ENCODE measurements around the gene CCM2. TPM values are rescaled to one million over a fixed set of nuclear protein-coding genes. Genes with fewer than 3 reads are reported as not detected.

CCM2 gene
- total RNA-seq, 1 donor from 2014 or later: 47.8 TPM

DNA sequence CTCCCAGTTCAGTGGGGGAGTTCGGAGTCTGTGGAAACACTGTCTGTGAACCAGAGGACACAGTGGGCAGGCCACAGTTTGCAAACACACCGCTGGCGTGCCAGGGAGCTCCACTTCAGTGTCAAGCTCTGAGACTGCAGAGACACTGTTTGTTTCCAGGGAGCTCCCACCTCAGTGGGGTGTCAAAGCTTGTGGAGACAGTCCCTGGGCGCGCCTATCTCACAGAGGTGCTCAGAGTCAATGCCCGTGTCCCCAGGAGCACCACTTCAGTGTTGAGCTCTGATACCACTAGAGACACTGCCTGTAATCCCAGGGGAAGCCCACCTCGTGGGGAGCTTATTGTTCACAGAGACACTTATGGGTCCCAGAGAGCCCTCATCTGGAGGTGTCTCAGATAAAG, 25.5 kb upstream of the CCM2 start:
- Mint-ChIP-seq H3K27ac (ENCODE audit: unreplicated experiment) (no peak overlapping the region), H3K27me3 (ENCODE audit: low read depth) (peaks cover 2% of the 10 kb centered on the region), H3K36me3 (ENCODE audit: low read depth) (no peaks in the 10 kb centered on the region), H3K4me1 (ENCODE audit: low read depth) (peaks cover 11% of the 10 kb centered on the region), H3K9me3 (ENCODE audit: low read depth) (no peaks in the 10 kb centered on the region), H3K4me3 (ENCODE audit: unreplicated experiment) (no peak overlapping the region)
- DNase-seq (ENCODE audit: low spot score): no peak
- TF ChIP-seq, protein P1, sequence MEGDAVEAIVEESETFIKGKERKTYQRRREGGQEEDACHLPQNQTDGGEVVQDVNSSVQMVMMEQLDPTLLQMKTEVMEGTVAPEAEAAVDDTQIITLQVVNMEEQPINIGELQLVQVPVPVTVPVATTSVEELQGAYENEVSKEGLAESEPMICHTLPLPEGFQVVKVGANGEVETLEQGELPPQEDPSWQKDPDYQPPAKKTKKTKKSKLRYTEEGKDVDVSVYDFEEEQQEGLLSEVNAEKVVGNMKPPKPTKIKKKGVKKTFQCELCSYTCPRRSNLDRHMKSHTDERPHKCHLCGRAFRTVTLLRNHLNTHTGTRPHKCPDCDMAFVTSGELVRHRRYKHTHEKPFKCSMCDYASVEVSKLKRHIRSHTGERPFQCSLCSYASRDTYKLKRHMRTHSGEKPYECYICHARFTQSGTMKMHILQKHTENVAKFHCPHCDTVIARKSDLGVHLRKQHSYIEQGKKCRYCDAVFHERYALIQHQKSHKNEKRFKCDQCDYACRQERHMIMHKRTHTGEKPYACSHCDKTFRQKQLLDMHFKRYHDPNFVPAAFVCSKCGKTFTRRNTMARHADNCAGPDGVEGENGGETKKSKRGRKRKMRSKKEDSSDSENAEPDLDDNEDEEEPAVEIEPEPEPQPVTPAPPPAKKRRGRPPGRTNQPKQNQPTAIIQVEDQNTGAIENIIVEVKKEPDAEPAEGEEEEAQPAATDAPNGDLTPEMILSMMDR (IDR thresholded peaks at IDR 0.05): no peak

DNA sequence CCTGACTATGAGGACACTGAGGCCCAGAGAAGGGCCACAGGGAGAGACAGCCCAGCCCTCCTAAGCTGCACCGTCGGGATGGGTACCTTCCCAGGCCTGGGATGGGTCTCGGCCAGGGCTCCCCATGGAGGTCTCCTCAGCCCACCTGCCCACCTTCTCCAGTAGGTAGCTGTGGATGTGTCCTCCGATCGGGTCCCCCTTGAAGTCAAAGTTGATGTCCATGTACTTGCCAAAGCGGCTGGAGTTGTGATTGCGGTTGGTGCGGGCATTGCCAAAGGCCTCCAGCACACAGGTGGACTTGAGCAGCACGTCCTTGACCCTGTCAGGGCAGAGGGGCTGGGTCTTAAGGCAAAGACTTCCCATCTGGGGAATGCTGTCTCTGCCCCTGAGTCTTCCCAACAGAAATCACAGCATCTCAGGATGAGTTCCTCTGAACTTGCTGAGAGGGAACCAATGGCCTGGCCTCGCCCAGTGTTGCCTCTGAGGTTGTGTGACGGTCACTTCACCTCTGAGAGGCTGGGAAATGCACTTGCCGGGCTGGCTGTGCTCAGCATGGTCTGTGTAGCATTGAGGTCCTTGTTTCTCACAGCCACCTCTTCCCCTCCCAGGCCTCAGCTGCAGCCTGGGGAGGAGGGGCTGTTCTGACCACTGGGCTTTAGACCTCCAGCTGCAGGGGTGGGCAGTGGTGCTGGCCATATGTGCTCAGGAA, 24.5 kb upstream of the CCM2 start:
- Mint-ChIP-seq H3K27me3 (ENCODE audit: low read depth) (peaks cover 2% of the 10 kb centered on the region), H3K4me1 (ENCODE audit: low read depth) (peaks cover 20% of the 10 kb centered on the region), H3K27ac (ENCODE audit: unreplicated experiment) (no peak overlapping the region)

DNA sequence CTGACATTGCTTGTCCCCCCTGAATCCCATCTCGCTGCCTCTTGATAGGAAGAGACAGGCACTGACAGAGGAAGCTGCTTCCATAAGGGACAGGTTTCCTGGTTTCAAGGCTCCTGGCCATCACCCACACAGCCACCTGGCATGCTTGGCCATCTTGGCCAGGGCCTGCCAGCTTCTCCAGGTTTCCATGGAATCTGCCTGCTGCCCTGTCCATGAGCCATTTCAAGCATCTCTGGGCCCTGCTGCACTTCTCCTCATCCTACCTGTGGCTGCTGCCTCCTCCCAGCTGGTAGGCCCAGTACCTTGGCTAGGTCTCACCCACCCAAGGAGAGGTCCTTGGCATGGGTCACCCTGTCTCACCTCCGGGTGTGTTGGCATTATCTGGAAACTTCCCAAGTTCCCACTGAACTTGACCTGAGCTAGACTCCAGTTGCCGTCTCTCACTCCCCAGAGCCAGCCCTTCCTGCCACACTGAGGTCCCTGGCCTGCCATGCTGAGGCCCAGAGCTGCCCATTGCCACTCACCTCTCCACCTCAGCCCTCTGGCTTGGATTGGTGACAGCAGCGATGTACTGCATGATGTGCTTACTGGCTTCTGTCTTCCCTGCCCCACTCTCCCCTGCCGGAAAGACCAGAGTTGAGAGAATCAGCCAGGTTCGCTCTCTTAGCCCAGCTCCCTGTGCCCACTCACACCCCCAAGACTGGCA, 23.8 kb upstream of the CCM2 start:
- no peak for DNase-seq (ENCODE audit: low spot score)
- Mint-ChIP-seq H3K27ac (ENCODE audit: unreplicated experiment) (no peak overlapping the region), H3K36me3 (ENCODE audit: low read depth) (no peaks in the 10 kb centered on the region), H3K9me3 (ENCODE audit: low read depth) (no peaks in the 10 kb centered on the region), H3K27me3 (ENCODE audit: low read depth) (peaks cover 2% of the 10 kb centered on the region), H3K4me3 (ENCODE audit: unreplicated experiment) (no peak overlapping the region), H3K4me1 (ENCODE audit: low read depth) (peaks cover 27% of the 10 kb centered on the region)
- TF ChIP-seq, protein P1 (IDR thresholded peaks at IDR 0.05): no peak

More for the DNA sequence above, 24.5 kb upstream of the CCM2 start:
- no peak for DNase-seq (ENCODE audit: low spot score)
- no peaks in the 10 kb centered on the region for H3K36me3 Mint-ChIP-seq (ENCODE audit: low read depth)
- H3K4me3 Mint-ChIP-seq (ENCODE audit: unreplicated experiment): no peak overlapping the region
- H3K9me3 Mint-ChIP-seq (ENCODE audit: low read depth): no peaks in the 10 kb centered on the region
- TF ChIP-seq, protein P1 (IDR thresholded peaks at IDR 0.05): no peak

DNA sequence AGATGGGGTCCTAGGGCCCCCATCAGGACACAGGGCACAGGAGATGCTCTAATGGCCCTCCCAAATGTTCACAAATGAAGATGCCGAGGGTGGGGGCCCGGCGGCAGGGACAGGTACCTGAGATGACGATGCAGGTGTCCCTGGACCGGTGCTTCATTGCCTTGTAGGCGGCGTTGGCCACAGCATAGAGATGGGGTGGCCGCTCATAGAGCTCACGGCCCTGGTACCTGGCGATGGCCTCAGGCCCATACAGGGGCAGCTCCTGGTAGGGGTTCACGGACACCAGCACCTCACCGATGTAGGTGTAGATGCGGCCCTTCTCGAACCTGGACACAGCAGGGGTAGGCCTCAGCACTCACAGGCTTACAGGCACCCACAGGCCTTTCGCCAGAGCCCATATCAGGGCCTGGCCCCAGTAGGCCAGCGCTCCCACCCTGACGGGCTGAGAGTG, 23.2 kb upstream of the CCM2 start:
- TF ChIP-seq, protein P1 (IDR thresholded peaks at IDR 0.05): no peak
- Mint-ChIP-seq H3K27ac (ENCODE audit: unreplicated experiment) (no peak overlapping the region), H3K36me3 (ENCODE audit: low read depth) (no peaks in the 10 kb centered on the region), H3K27me3 (ENCODE audit: low read depth) (peaks cover 2% of the 10 kb centered on the region), H3K4me1 (ENCODE audit: low read depth) (peaks cover 29% of the 10 kb centered on the region), H3K9me3 (ENCODE audit: low read depth) (no peaks in the 10 kb centered on the region), H3K4me3 (ENCODE audit: unreplicated experiment) (no peak overlapping the region)
- peak; percentile 91 for DNase-seq (ENCODE audit: low spot score)

DNA sequence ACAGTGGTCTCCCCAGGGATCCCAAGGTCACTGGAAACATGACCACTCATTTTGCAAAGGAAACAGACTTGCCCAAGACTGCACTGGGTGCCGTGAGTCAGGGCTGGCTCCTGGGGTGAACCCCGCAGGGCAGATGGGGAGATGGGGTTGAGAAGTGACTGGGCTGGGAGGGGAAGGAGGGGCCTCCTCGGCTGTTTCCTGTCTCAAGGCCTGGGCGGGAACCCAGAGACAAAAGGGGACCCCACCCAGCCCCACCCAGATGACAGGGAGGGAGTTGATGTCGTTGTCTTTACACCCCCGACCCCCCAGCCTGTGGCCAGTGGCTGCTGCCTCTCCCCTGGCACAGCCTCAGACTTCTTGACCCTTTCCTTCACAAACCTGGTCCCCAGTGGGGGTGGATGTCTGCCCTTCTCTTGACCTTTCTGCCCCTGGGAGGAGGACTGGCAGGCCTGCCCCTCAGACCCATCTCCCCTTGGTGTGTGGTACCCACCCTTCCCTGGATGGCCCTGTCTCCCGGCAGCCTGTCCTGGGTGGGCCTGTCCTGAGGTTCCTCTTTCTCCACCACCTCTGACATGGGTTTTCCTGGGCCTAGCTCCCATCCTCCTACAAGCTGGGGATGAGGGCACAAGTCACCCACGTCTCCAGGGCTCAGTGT, 22.6 kb upstream of the CCM2 start:
- no peaks in the 10 kb centered on the region for H3K9me3 Mint-ChIP-seq (ENCODE audit: low read depth)
- H3K27ac Mint-ChIP-seq (ENCODE audit: unreplicated experiment): no peak overlapping the region
- H3K36me3 Mint-ChIP-seq (ENCODE audit: low read depth): peaks cover under 1% of the 10 kb centered on the region
- no peak for DNase-seq (ENCODE audit: low spot score)
- TF ChIP-seq, protein P1 (IDR thresholded peaks at IDR 0.05): no peak
- H3K27me3 Mint-ChIP-seq (ENCODE audit: low read depth): no peaks in the 10 kb centered on the region
- peaks cover 29% of the 10 kb centered on the region for H3K4me1 Mint-ChIP-seq (ENCODE audit: low read depth)
- no peak overlapping the region for H3K4me3 Mint-ChIP-seq (ENCODE audit: unreplicated experiment)
